Karpas-422 (cell line): Measurements from ENCODE around the gene EBPL. TPM values are rescaled to one million over a fixed set of nuclear protein-coding genes. Genes with fewer than 3 reads are reported as not detected.

ENCODE experiments used
- DNase-seq: peaks from one replicate; pipeline ENCODE4 v3.0.0-alpha.2; 2015
- H2AFZ ChIP-seq: fragments of 200-600 bp; sonication (generic); 2 replicates; pipeline ENCODE4 v1.6.1; 2014; ENCODE audit warnings: antibody characterized with exemption, low read length, mixed read lengths
- H3K27ac ChIP-seq: fragments of 200-600 bp; sonication (generic); 2 replicates; pipeline ENCODE4 v1.5.1; 2014; ENCODE audit warnings: mild to moderate bottlenecking, low read length, moderate library complexity
- H3K27me3 ChIP-seq: fragments of 200-600 bp; sonication (generic); 2 replicates; pipeline ENCODE4 v1.6.1; 2014; ENCODE audit warnings: low read length, mixed read lengths
- H3K36me3 ChIP-seq: fragments of 200-600 bp; sonication (generic); 2 replicates; pipeline ENCODE4 v1.6.1; 2014; ENCODE audit warnings: low read length, mixed read lengths; ENCODE audit not compliant: insufficient read depth
- H3K4me1 ChIP-seq: fragments of 200-600 bp; sonication (generic); 2 replicates; pipeline ENCODE4 v1.6.1; 2014; ENCODE audit warnings: mild to moderate bottlenecking, low read length, mixed read lengths
- H3K4me2 ChIP-seq: fragments of 200-600 bp; sonication (generic); 2 replicates; pipeline ENCODE4 v1.6.1; 2014; ENCODE audit warnings: low read length, low read depth, mild to moderate bottlenecking; ENCODE audit not compliant: poor library complexity, severe bottlenecking
- H3K4me3 ChIP-seq: fragments of 200-600 bp; sonication (generic); 2 replicates; pipeline ENCODE4 v1.5.1; 2014; ENCODE audit warnings: mild to moderate bottlenecking, antibody characterized with exemption, low read length, mixed read lengths
- H3K79me2 ChIP-seq: fragments of 200-600 bp; sonication (generic); 2 replicates; pipeline ENCODE4 v1.6.1; 2014; ENCODE audit warnings: mild to moderate bottlenecking, low read length, mixed read lengths
- H3K9ac ChIP-seq: fragments of 200-600 bp; sonication (generic); 2 replicates; pipeline ENCODE4 v1.6.0; 2014; ENCODE audit warnings: low read length
- H3K9me2 ChIP-seq: fragments of 200-600 bp; sonication (generic), shearing (Covaris generic); replicated peaks from 2 replicates; pipeline ENCODE4 v1.6.0; 2014; ENCODE audit warnings: mild to moderate bottlenecking, low read length, moderate library complexity; ENCODE audit not compliant: insufficient read depth
- H3K9me3 ChIP-seq: fragments of 300-700, 200-600 bp; sonication (generic); 2 replicates; pipeline ENCODE4 v1.6.1; 2014; ENCODE audit warnings: low read length, mixed read lengths
- H4K20me1 ChIP-seq: fragments of 200-600 bp; sonication (generic); 2 replicates; pipeline ENCODE4 v1.6.1; 2014; ENCODE audit warnings: mild to moderate bottlenecking, antibody characterized with exemption, low read length, low read depth; ENCODE audit not compliant: insufficient read depth
- total RNA-seq: library from RNA; depleted of rRNA; stranded (reverse); fragments of >200 nt; shearing (Covaris generic); gene quantifications from 2 replicates; pipeline ENCODE4 v1.2.3, GENCODE V29; 2014; ENCODE audit warnings: low replicate concordance

Gene EBPL
- total RNA-seq, 1 experiment from 2014 or later = 175 TPM

DNA sequence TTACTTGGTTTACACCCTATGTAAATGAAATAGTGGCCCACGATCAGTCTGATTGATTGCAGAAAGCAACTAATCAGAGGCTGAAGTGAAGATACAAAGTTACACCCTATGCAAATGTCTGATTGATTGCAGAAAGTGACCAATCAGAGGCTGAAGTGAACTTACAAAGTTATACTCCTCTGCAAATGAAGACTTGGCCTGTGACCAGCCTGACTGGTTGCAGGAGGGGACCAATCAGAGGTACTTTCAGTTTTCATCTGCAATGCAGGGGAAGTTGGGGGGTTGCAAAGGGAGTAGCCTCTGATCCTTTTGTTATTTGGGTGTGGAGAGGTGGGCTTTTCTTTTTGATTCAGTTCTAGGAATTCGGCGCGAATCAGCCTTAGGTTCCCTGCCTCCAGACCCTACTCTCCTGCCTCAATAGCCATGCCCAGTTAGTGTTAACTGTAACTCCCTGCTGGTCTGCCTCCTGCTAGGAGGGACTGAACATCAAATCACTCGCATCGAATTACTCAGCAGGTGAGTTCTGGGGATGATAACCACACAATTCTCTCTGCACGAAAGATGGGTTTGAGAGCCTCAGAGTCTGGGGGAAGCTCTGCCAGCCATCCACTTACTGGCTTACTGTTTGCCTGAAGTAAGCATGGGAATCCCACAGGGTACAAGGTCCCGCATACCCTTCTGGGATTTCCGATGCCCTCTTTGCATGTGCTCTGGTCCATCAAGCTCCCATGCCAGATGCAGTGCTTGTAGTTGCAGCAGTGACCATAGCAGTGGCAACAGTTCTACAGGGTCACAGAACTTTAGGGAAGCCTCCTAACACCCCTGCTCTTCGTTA lies 55.5 kb downstream of the EBPL start:
- H3K9me3 ChIP-seq = no peaks in the 10 kb centered on the region
- H3K9me2 ChIP-seq = no peaks in the 10 kb centered on the region
- no peaks in the 10 kb centered on the region for H4K20me1 ChIP-seq
- H3K4me2 ChIP-seq = peak overlapping the region; percentile 43
- H3K4me3 ChIP-seq = peak overlapping the region; percentile 46; the same call in 1 of the 2 replicates
- H3K9ac ChIP-seq = peak overlapping the region; percentile 43
- peaks cover 6% of the 10 kb centered on the region for H3K79me2 ChIP-seq
- peaks cover 15% of the 10 kb centered on the region for H3K4me1 ChIP-seq
- no peaks in the 10 kb centered on the region for H3K36me3 ChIP-seq
- peak; percentile 82 for DNase-seq
- H2AFZ ChIP-seq = no peak overlapping the region
- H3K27me3 ChIP-seq = no peaks in the 10 kb centered on the region
- peak overlapping the region; percentile 32; the same call in 1 of the 2 replicates for H3K27ac ChIP-seq

DNA sequence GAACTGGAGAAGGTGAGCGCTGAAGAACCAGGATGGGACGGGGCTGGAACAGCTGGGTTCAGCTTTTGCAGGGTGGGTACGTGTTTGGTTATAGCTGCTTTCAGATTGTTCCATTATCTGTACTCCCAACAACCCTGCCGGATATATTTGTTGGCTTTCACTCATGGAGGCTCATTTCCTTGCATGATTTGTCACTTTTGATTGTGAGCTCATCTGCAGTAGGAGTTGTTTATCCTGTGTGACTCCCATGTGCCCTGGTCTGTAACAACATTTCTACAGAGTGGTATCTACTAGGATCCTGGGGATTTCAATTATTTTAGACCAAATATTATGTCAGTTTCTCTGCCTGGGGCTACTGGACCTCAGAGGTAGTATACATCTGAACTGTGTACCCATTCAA lies 57.6 kb downstream of the EBPL start:
- H3K27ac ChIP-seq = no peak overlapping the region
- no peaks in the 10 kb centered on the region for H4K20me1 ChIP-seq
- peaks cover 4% of the 10 kb centered on the region; the same call in 1 of the 2 replicates for H3K36me3 ChIP-seq
- H3K4me3 ChIP-seq = no peak overlapping the region
- H3K9ac ChIP-seq = no peak overlapping the region
- peaks cover 27% of the 10 kb centered on the region for H3K4me1 ChIP-seq
- H3K27me3 ChIP-seq = no peaks in the 10 kb centered on the region
- peaks cover 27% of the 10 kb centered on the region for H3K79me2 ChIP-seq
- H3K4me2 ChIP-seq = no peak overlapping the region
- no peaks in the 10 kb centered on the region for H3K9me3 ChIP-seq
- DNase-seq = no peak
- H2AFZ ChIP-seq = no peak overlapping the region
- H3K9me2 ChIP-seq = no peaks in the 10 kb centered on the region

DNA sequence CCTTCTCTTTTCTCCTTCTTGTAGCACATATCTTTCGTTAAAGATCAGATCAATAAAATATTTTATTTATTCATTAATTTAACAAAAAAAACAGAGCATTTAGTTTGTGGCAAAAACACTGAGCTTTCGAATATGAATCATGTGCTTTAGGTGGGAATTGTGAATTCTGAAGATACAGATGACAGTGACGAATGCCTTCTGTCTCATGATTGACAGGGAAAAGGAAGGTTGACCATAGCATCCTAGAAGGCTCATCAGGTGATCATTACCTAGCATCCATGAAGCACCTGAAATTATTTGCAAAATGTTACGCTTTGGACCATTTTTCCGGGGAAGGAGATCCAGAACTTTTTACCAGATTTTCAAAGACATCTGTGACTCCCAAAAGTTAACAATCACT lies 59.1 kb downstream of the EBPL start:
- Histone ChIP-seq H2AFZ (no peak overlapping the region), H3K9me3 (no peaks in the 10 kb centered on the region), H3K4me1 (peaks cover 34% of the 10 kb centered on the region), H3K27me3 (no peaks in the 10 kb centered on the region), H3K4me2 (no peak overlapping the region), H3K36me3 (peaks cover 4% of the 10 kb centered on the region; the same call in 1 of the 2 replicates), H3K27ac (no peak overlapping the region), H3K79me2 (peaks cover 36% of the 10 kb centered on the region), H3K9me2 (no peaks in the 10 kb centered on the region), H4K20me1 (no peaks in the 10 kb centered on the region), H3K4me3 (no peak overlapping the region), H3K9ac (no peak overlapping the region)
- no peak for DNase-seq

DNA sequence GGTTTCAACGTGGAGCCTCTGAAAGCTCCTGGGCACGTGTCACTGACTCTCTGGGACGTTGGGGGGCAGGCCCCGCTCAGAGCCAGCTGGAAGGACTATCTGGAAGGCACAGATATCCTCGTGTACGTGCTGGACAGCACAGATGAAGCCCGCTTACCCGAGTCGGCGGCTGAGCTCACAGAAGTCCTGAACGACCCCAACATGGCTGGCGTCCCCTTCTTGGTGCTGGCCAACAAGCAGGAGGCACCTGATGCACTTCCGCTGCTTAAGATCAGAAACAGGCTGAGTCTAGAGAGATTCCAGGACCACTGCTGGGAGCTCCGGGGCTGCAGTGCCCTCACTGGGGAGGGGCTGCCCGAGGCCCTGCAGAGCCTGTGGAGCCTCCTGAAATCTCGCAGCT lies 60.7 kb downstream of the EBPL start:
- no peak for DNase-seq
- Histone ChIP-seq H3K27me3 (no peaks in the 10 kb centered on the region), H3K4me1 (peaks cover 28% of the 10 kb centered on the region), H2AFZ (no peak overlapping the region), H3K36me3 (peaks cover 4% of the 10 kb centered on the region; the same call in 1 of the 2 replicates), H3K9ac (no peak overlapping the region), H3K9me2 (no peaks in the 10 kb centered on the region), H3K4me3 (no peak overlapping the region), H4K20me1 (no peaks in the 10 kb centered on the region), H3K79me2 (peaks cover 36% of the 10 kb centered on the region), H3K4me2 (no peak overlapping the region), H3K9me3 (no peaks in the 10 kb centered on the region), H3K27ac (no peak overlapping the region)

DNA sequence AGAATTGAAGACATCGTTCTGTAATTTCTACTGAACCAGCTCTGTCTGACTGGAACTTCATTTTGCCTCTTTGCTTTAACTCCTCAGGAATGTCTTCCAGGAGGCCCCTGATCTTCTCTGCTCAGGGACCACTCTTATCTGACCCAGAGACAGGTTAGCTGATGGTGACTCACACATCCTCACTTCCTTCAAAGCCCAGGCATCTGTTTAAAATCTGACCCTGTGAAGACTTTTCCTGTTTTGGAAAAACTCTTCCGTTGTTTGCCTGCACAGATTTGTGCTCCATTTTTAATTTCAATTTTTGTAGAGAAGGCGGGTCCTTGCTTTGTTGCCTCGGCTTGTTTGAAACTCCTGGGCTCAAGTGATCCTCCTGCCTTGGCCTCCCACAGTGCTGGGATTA lies 61.3 kb downstream of the EBPL start:
- Histone ChIP-seq H3K27ac (no peak overlapping the region), H3K36me3 (peaks cover 4% of the 10 kb centered on the region; the same call in 1 of the 2 replicates), H3K4me2 (peak overlapping the region; percentile 91), H3K9me2 (no peaks in the 10 kb centered on the region), H4K20me1 (no peaks in the 10 kb centered on the region), H3K9me3 (no peaks in the 10 kb centered on the region), H3K9ac (no peak overlapping the region), H3K4me3 (0 out of 2 replicates have a peak overlapping the region, but pooled peaks have one; percentile 72), H3K79me2 (peaks cover 36% of the 10 kb centered on the region), H3K27me3 (no peaks in the 10 kb centered on the region), H2AFZ (no peak overlapping the region), H3K4me1 (peaks cover 21% of the 10 kb centered on the region)
- no peak for DNase-seq

DNA sequence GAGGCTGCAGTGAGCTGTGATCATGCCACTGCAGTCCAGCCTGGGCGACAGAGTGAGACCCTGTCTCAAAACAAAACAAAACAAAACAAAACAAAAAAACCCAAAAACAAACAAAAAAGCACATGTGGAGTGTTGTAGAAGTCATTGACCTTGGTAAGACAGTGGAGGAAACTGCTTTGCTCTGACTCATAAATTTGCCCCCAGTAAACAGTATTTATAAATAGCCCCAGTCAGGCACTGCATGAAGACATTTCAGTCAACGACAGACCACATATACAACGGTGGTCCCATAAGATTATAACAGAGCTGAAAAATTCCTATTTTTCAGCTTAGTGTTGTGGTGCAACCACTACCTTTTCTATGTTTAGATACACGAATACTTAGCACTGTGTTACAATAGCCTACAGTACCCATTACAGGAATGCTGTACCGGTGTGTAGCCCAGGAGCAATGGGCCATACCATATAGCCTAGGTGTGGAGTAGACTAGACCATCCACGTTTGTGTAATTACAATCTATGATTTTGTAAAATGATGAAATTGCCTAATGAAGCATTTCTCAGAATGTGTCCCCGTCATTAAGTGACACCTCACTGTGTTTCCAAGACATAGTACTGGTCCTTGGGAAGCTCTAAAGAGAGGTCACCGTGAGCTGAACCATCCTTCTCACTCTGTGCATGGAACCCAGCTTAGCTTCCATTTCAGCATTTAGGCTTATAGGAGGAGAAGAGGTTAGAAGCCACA lies 61.9 kb downstream of the EBPL start:
- Histone ChIP-seq H3K27me3 (no peaks in the 10 kb centered on the region), H3K4me1 (peaks cover 19% of the 10 kb centered on the region), H3K4me2 (peak overlapping the region; percentile 91), H3K9me2 (no peaks in the 10 kb centered on the region), H3K36me3 (peaks cover 4% of the 10 kb centered on the region; the same call in 1 of the 2 replicates), H4K20me1 (no peaks in the 10 kb centered on the region), H3K9me3 (no peaks in the 10 kb centered on the region), H3K27ac (peak overlapping the region; percentile 74), H3K79me2 (peaks cover 36% of the 10 kb centered on the region), H3K4me3 (peak overlapping the region; percentile 72), H3K9ac (peak overlapping the region; percentile 69), H2AFZ (no peak overlapping the region)
- DNase-seq = no peak

DNA sequence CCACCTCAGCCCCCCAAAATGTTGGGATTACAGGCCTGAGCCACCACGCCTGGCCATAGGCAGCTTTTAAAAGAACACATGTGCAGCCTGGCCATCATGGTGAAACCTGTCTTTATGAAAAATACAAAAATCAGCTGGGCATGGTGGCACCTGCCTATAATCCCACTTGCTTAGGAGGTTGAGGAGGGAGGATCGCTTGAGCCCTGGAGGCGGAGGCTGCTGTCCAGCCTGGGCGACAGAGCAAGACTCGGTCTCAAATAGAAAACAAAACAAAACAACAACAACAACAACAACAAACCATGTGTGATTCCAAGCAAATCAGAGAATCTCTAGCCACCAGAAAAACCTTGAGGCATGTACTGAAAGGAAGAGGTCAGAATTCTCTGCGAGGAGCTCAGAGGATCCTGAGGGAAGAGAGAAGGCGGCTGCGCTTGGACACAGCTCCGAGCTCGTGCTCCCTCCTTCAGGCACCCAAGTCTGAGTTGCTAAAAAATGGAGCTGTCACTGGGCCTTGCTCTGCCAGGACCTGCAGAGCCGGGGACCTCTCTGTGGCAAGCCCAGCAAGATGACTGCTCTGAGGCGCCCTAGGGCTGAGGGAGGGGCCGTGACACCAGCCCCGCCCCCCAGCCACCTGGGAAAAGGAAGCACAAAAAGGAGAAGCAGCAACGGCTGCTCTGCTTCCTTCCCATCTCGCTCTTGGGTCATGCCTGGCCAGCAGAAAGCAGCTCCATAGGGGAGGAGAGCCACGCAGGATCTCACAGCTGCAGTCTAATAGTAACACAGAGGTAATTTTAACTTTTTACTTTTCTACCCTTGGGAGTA lies 63.2 kb downstream of the EBPL start, which contains the start of gene ARL11:
ARL11 (plus strand) TSS at position 677 of the 822 bp plus-strand sequence. CDS start 1,941 bp downstream, outside the sequence.
- Histone ChIP-seq H3K9ac (peak within 1 kb of the TSS; percentile 69), H3K27me3 (no peaks in the 10 kb centered on the region), H3K27ac (peak within 1 kb of the TSS; percentile 74), H3K36me3 (peaks cover 4% of the 10 kb centered on the region; the same call in 1 of the 2 replicates), H3K4me2 (peak within 1 kb of the TSS; percentile 91), H3K4me3 (peak within 1 kb of the TSS; percentile 72), H3K4me1 (peaks cover 19% of the 10 kb centered on the region), H4K20me1 (no peaks in the 10 kb centered on the region), H3K79me2 (peaks cover 36% of the 10 kb centered on the region), H3K9me3 (no peaks in the 10 kb centered on the region), H2AFZ (peak within 1 kb of the TSS; percentile 94), H3K9me2 (no peaks in the 10 kb centered on the region)
- peak; percentile 96 for DNase-seq
